HEK293 (cell line): ENCODE measurements around the gene SRP19.
"Not testable (repeated sequence)": the region's sequence is repeated elsewhere in the genome, so short reads cannot be mapped to it uniquely, and the experiment has no call there.

ENCODE experiments used
- CTCF ChIA-PET: fragments of 350-600 bp; formaldehyde crosslinking; extraction: SDS; loops from one replicate; lab custom pipeline; 2021; ENCODE audit warnings: antibody characterized with exemption; lab: Yijun Ruan, JAX
- POLR2A ChIA-PET: fragments of 300-600 bp; formaldehyde crosslinking; extraction: SDS; loops from one replicate; lab custom pipeline; 2020; ENCODE audit warnings: antibody characterized with exemption, inconsistent platforms; lab: Yijun Ruan, JAX
- H3K27ac ChIP-seq: fragments of 200-500 bp; sonication (Bioruptor generic); 2 replicates; pipeline ENCODE4 v1.5.1; 2014; ENCODE audit warnings: low read depth, low read length, control low read depth, inconsistent platforms; ENCODE audit errors: extremely low read depth
- H3K36me3 ChIP-seq, 2 experiments: fragments of 200-500 bp in 1 of 2; sonication (Bioruptor generic) in 1 of 2; 1 replicate in 1 of 2; 2 replicates in 1 of 2; pipeline ENCODE4 v1.5.1; 2014 to 2017; ENCODE audit warnings: inconsistent platforms in 2 of 2, low read length in 2 of 2; ENCODE audit not compliant: control insufficient read depth in 2 of 2, insufficient read depth in 1 of 2
- H3K4me1 ChIP-seq: fragments of 200-500 bp; sonication (Bioruptor generic); 2 replicates; pipeline ENCODE4 v1.5.1; 2014; ENCODE audit warnings: mild to moderate bottlenecking, low read length, inconsistent platforms; ENCODE audit not compliant: control insufficient read depth, insufficient read depth
- H3K4me3 ChIP-seq: 2 replicates; pipeline ENCODE4 v1.5.1; 2011; ENCODE audit warnings: low read depth, mild to moderate bottlenecking, control low read depth, low read length, moderate library complexity
- H3K9me3 ChIP-seq: fragments of 200-500 bp; sonication (Bioruptor generic); 2 replicates; pipeline ENCODE4 v1.5.1; 2014; ENCODE audit warnings: low read depth, low read length, inconsistent platforms; ENCODE audit not compliant: control insufficient read depth, insufficient read depth
- KLF9 ChIP-seq: fragments of 450-650 bp; formaldehyde crosslinking; IDR thresholded peaks from 2 replicates; pipeline ENCODE4 v1.5.1; 2016; ENCODE audit warnings: missing biosample characterization, missing genetic modification characterization, low read depth
- PRDM2 ChIP-seq: fragments of 450-650 bp; formaldehyde crosslinking; IDR thresholded peaks from 2 replicates; pipeline ENCODE4 v1.5.1; 2016; ENCODE audit warnings: missing biosample characterization, missing genetic modification characterization, borderline replicate concordance
- REST ChIP-seq: fragments of 450-650 bp; formaldehyde crosslinking; IDR thresholded peaks from 2 replicates; pipeline ENCODE4 v1.5.1; 2016; ENCODE audit warnings: missing biosample characterization, missing genetic modification characterization
- ZNF18 ChIP-seq: fragments of 450-650 bp; formaldehyde crosslinking; IDR thresholded peaks from 2 replicates; pipeline ENCODE4 v1.5.1; 2016; ENCODE audit warnings: missing biosample characterization, missing genetic modification characterization
- ZNF335 ChIP-seq: fragments of 450-650 bp; formaldehyde crosslinking; conservative IDR thresholded peaks from 2 replicates; pipeline ENCODE4 v1.5.1; 2016; ENCODE audit warnings: missing biosample characterization, missing genetic modification characterization
- ZNF558 ChIP-seq: fragments of 450-650 bp; formaldehyde crosslinking; IDR thresholded peaks from 2 replicates; pipeline ENCODE4 v1.5.1; 2016; ENCODE audit warnings: missing biosample characterization, missing genetic modification characterization

The SRP19 gene

GRCh38 chr5:112857866-112858265, 3.2 kb upstream of the SRP19 start (continued):
- TF ChIP-seq PRDM2 (no peak), ZNF558 (tag by site-specific recombination) (no peak), ZNF18 (tag by site-specific recombination) (no peak)

- Histone ChIP-seq H3K4me3 (peak overlapping the region; percentile 37), H3K27ac (peak overlapping the region; percentile 22; the same call in 1 of the 2 replicates), H3K4me1 (peaks cover 14% of the 10 kb centered on the region), H3K36me3 (peaks cover 21 to 31% of the 10 kb centered on the region in 2 experiments)
- POLR2A ChIA-PET = interaction anchor here (0.6 to 2.0 kb wide), 5 partner anchors 12 to 121 kb away, joined by 3 to 7 read pairs (median 3); partner anchors contain the start of gene DCP2
- TF ChIP-seq REST (tag by site-specific recombination) = 0 out of 2 replicates have a peak, but pooled peaks have one; percentile 33
- H3K9me3 ChIP-seq = not testable (repeated sequence)
- CTCF ChIA-PET = interaction anchor here (0.6 to 0.9 kb wide), 4 partner anchors 9 to 84 kb away, joined by 3 to 5 read pairs (median 4); no protein-coding TSS in a partner anchor
These were observed 537 bp upstream of the SRP19 start for GRCh38 chr5:112860571-112860928.

GRCh38 chr5:112861638-112861985, 525 bp downstream of the SRP19 start:
- H3K27ac ChIP-seq = peak overlapping the region; percentile 81
- H3K9me3 ChIP-seq = no peaks in the 10 kb centered on the region
- CTCF ChIA-PET = interaction anchor here (0.5 to 0.6 kb wide), 2 partner anchors 60 to 647 kb away, joined by 3 read pairs; partner anchors contain the start of gene REEP5
- TF ChIP-seq REST (tag by site-specific recombination) = 0 out of 2 replicates have a peak, but pooled peaks have one; percentile 4
- TF ChIP-seq ZNF335 (tag by site-specific recombination) = peak; percentile 27; the same call in 1 of the 2 replicates
- no peak for TF ChIP-seq KLF9
- H3K36me3 ChIP-seq = peaks cover 32 to 41% of the 10 kb centered on the region in 2 experiments
- peak overlapping the region; percentile 63 for H3K4me3 ChIP-seq
- H3K4me1 ChIP-seq = peaks cover 14% of the 10 kb centered on the region
- POLR2A ChIA-PET = interaction anchor here (0.7 to 2.0 kb wide), 5 partner anchors 17 to 89 kb away, joined by 3 to 5 read pairs (median 3); partner anchors contain the start of gene REEP5
